Liver (tissue), 9 donors: ENCODE data around the gene NEAT1. TPM values are rescaled to one million over a fixed set of nuclear protein-coding genes. Genes with fewer than 3 reads are reported as not detected.

Experiments
- DNase-seq: peaks from one replicate; pipeline ENCODE4 v3.0.0-alpha.2; 2017; ENCODE audit warnings: low spot score
- H3K27ac ChIP-seq, 2 donors: one replicate each; pipeline ENCODE4 v1.7.0; 2013; ENCODE audit warnings: inconsistent platforms in 2 of 2, low read length in 2 of 2, control low read depth in 1 of 2, low read depth in 1 of 2, mild to moderate bottlenecking in 1 of 2
- H3K27me3 ChIP-seq, 4 donors: one replicate each; pipeline versions ENCODE4 v1.6.1 to v1.7.0; 2013; ENCODE audit warnings: low read length in 3 of 4, inconsistent platforms in 1 of 4, mild to moderate bottlenecking in 1 of 4, moderate library complexity in 1 of 4; ENCODE audit not compliant: control insufficient read depth in 4 of 4, insufficient read depth in 4 of 4
- H3K36me3 ChIP-seq, 4 donors: one replicate each; pipeline versions ENCODE4 v1.6.1 to v1.7.0; 2013; ENCODE audit warnings: low read length in 3 of 4, mild to moderate bottlenecking in 3 of 4, low read depth in 1 of 4, moderate library complexity in 1 of 4; ENCODE audit not compliant: control insufficient read depth in 4 of 4, insufficient read depth in 3 of 4
- H3K4me1 ChIP-seq, 4 donors: one replicate each; pipeline versions ENCODE4 v1.6.1 to v1.7.0; 2013; ENCODE audit warnings: low read length in 3 of 4, mild to moderate bottlenecking in 3 of 4, moderate library complexity in 1 of 4; ENCODE audit not compliant: control insufficient read depth in 4 of 4, insufficient read depth in 4 of 4
- H3K4me3 ChIP-seq, 3 donors: one replicate each; pipeline versions ENCODE4 v1.6.1 to v1.7.0; 2013; ENCODE audit warnings: low read length in 3 of 3, control low read depth in 1 of 3, low read depth in 1 of 3, mild to moderate bottlenecking in 1 of 3
- H3K9ac ChIP-seq, 2 donors: one replicate each; pipeline ENCODE4 v1.7.0; 2013; ENCODE audit warnings: low read length in 2 of 2, mild to moderate bottlenecking in 2 of 2, moderate library complexity in 2 of 2, control low read depth in 1 of 2, low read depth in 1 of 2
- H3K9me3 ChIP-seq, 4 donors: one replicate each; pipeline versions ENCODE4 v1.6.1 to v1.7.0; 2013; ENCODE audit warnings: low read length in 3 of 4; ENCODE audit not compliant: control insufficient read depth in 4 of 4
- EGR1 ChIP-seq, 2 donors: IDR thresholded peaks; 2 replicates each; pipeline ENCODE4 v1.6.1; 2016 to 2018; ENCODE audit warnings: antibody characterized with exemption in 2 of 2, low read depth in 2 of 2
- FOXA1 ChIP-seq: IDR thresholded peaks from 2 replicates; pipeline ENCODE4 v1.6.1; 2016; ENCODE audit warnings: antibody characterized with exemption
- FOXA2 ChIP-seq: IDR thresholded peaks from 2 replicates; pipeline ENCODE4 v1.6.1; 2016; ENCODE audit warnings: antibody characterized with exemption
- GABPA ChIP-seq, 2 donors: IDR thresholded peaks in 1 of 2; conservative IDR thresholded peaks in 1 of 2; 2 replicates each; pipeline ENCODE4 v1.6.1; 2016; ENCODE audit warnings: antibody characterized with exemption in 2 of 2, mild to moderate bottlenecking in 1 of 2, moderate library complexity in 1 of 2
- HNF4A ChIP-seq, 2 donors: conservative IDR thresholded peaks; 2 replicates each; pipeline ENCODE4 v1.6.1; 2016; ENCODE audit warnings: antibody characterized with exemption in 2 of 2, mild to moderate bottlenecking in 2 of 2
- HNF4G ChIP-seq: IDR thresholded peaks from 2 replicates; pipeline ENCODE4 v1.6.1; 2016; ENCODE audit warnings: antibody characterized with exemption
- MAX ChIP-seq: IDR thresholded peaks from 2 replicates; pipeline ENCODE4 v1.6.1; 2016; ENCODE audit warnings: antibody characterized with exemption
- NR2F2 ChIP-seq: IDR thresholded peaks from 2 replicates; pipeline ENCODE4 v1.6.1; 2016; ENCODE audit warnings: antibody characterized with exemption
- RAD21 ChIP-seq, 2 donors: IDR thresholded peaks; 2 replicates each; pipeline ENCODE4 v1.6.1; 2016; ENCODE audit warnings: antibody characterized with exemption in 2 of 2, mild to moderate bottlenecking in 2 of 2
- REST ChIP-seq: IDR thresholded peaks from 2 replicates; pipeline ENCODE4 v1.6.1; 2016; ENCODE audit warnings: antibody characterized with exemption, mild to moderate bottlenecking
- RXRA ChIP-seq, 2 donors: IDR thresholded peaks; 2 replicates each; pipeline ENCODE4 v1.6.1; 2017 to 2018; ENCODE audit warnings: antibody characterized with exemption in 2 of 2, mild to moderate bottlenecking in 1 of 2
- SP1 ChIP-seq: IDR thresholded peaks from 2 replicates; pipeline ENCODE4 v1.6.1; 2018; ENCODE audit warnings: antibody characterized with exemption, mild to moderate bottlenecking
- TAF1 ChIP-seq: conservative IDR thresholded peaks from 2 replicates; pipeline ENCODE4 v1.6.1; 2016; ENCODE audit warnings: antibody characterized with exemption, mild to moderate bottlenecking
- YY1 ChIP-seq: IDR thresholded peaks from 2 replicates; pipeline ENCODE4 v1.6.1; 2016; ENCODE audit warnings: antibody characterized with exemption, mild to moderate bottlenecking
- WGBS: extraction: QIAGEN DNeasy Blood & Tissue Kit; methylation state at CpG from one replicate; pipeline ENCODE4 v1.1.7; 2013; 5-methylcytosine and 5-hydroxymethylcytosine counted together
- polyA plus RNA-seq, 2 donors: library from polyadenylated mRNA; stranded (reverse) in 1 of 2; unstranded in 1 of 2; fragments of 200-250 nt in 1 of 2; fragments of >200 nt in 1 of 2; fragmentation: Nextera tagmentation in 1 of 2; extraction: Ambion mirVana in 1 of 2; gene quantifications; one replicate each; pipeline versions ENCODE4 v1.2.1 to v1.2.3, GENCODE V29; 2013 to 2015
- total RNA-seq, 2 donors: library from RNA; depleted of rRNA; stranded (reverse); fragments of >200 nt; gene quantifications; one replicate each; pipeline ENCODE4 v1.2.3, GENCODE V29; 2014
- TF ChIP-seq, protein P1 (sequence below): IDR thresholded peaks from 2 replicates; pipeline ENCODE4 v1.6.1; 2016; ENCODE audit warnings: antibody characterized with exemption
- TF ChIP-seq, protein P2 (sequence below): IDR thresholded peaks from 2 replicates; pipeline ENCODE4 v1.6.1; 2016; ENCODE audit warnings: antibody characterized with exemption
- donor health status: healthy.
- donor health status: healthy.
- donor health status: healthy.
- donor health status: healthy.
- donor health status: healthy.

NEAT1 gene
- total and polyA plus RNA-seq, 4 donors: 29.6 to 1,968 (median 80.8) TPM

- H3K9ac ChIP-seq: no peak overlapping the region
- TF ChIP-seq RXRA (IDR thresholded peaks at IDR 0.05): no peak
- TF ChIP-seq MAX: no peak
- no peak for TF ChIP-seq FOXA1
- TF ChIP-seq EGR1 (IDR thresholded peaks at IDR 0.05; ENCODE audit: low read depth in 2 of 2): no peak
- TF ChIP-seq YY1: no peak
- no peak for TF ChIP-seq REST
- TF ChIP-seq HNF4A (conservative IDR thresholded peaks at IDR 0.05): no peak
- TF ChIP-seq FOXA2: no peak
- TF ChIP-seq, protein P1, sequence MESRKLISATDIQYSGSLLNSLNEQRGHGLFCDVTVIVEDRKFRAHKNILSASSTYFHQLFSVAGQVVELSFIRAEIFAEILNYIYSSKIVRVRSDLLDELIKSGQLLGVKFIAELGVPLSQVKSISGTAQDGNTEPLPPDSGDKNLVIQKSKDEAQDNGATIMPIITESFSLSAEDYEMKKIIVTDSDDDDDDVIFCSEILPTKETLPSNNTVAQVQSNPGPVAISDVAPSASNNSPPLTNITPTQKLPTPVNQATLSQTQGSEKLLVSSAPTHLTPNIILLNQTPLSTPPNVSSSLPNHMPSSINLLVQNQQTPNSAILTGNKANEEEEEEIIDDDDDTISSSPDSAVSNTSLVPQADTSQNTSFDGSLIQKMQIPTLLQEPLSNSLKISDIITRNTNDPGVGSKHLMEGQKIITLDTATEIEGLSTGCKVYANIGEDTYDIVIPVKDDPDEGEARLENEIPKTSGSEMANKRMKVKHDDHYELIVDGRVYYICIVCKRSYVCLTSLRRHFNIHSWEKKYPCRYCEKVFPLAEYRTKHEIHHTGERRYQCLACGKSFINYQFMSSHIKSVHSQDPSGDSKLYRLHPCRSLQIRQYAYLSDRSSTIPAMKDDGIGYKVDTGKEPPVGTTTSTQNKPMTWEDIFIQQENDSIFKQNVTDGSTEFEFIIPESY: no peak
- no peak for TF ChIP-seq SP1
- TF ChIP-seq, protein P2, sequence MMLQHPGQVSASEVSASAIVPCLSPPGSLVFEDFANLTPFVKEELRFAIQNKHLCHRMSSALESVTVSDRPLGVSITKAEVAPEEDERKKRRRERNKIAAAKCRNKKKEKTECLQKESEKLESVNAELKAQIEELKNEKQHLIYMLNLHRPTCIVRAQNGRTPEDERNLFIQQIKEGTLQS: no peak
- TF ChIP-seq NR2F2: no peak
- no peak for TF ChIP-seq GABPA (IDR thresholded peaks at IDR 0.05 in 1 of 2, conservative IDR thresholded peaks at IDR 0.05 in 1 of 2)
- H3K4me3 ChIP-seq: no peak overlapping the region
- H3K27me3 ChIP-seq: no peaks in the 10 kb centered on the region
- peaks cover 0 to 10% (median 4%) of the 10 kb centered on the region in 4 donors for H3K36me3 ChIP-seq
- H3K4me1 ChIP-seq: peaks cover 11 to 35% (median 20%) of the 10 kb centered on the region in 4 donors
- DNase-seq: no peak
- H3K27ac ChIP-seq: no peak overlapping the region
- no peaks in the 10 kb centered on the region for H3K9me3 ChIP-seq
- WGBS: 88% methylated on average over 11 of the region's 11 CpGs
Observed at GRCh38 chr11:65414776-65415498, 7.7 kb upstream of the NEAT1 start.

DNA sequence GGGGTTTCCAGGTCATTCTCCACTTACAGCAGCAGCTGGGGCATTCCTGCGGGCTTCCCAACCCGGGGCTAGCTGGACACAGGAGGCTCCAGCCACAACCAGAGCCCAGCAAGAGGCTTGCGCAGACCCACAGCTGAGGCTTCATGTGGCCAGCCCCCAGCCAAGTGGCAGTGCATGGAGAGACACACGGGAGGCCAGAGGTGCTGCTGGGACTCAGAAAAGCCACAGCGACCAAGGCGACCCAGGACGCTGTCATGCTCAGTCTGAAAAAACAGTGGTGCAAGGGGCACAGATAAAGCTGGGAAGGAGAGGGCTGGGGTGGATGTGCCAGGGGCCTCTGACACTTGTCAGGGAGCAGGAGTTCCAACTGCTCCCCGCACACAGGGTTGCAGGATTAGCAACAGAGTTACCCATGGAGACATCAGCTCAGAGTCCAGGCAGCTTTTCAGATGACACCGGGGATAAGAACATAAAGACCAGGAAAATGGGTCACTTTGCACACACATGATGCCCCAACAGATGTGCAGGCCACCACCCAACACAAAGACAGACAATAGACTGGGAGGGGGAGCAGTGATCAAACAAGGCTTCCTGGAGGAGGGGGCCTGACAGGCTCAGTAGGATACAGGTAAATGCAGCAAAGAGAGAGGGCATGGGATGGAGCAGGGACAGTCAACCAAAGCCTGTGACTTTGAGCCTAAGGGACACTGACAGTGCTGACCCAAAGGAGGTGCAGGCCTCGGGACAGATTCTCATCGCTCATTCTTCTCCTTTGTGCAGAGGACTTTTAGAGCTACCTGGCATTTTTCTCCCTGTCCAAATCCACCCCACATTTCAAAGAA lies 6.9 kb upstream of the NEAT1 start:
- H3K4me1 ChIP-seq: peaks cover 11 to 35% (median 23%) of the 10 kb centered on the region in 4 donors
- H3K36me3 ChIP-seq: peaks cover 0 to 10% (median 4%) of the 10 kb centered on the region in 4 donors
- no peaks in the 10 kb centered on the region for H3K27me3 ChIP-seq
- peak overlapping the region; percentile 3 to 69 for H3K9ac ChIP-seq
- H3K27ac ChIP-seq: peak overlapping the region in 1 of 2 donors; percentile 100
- no peaks in the 10 kb centered on the region for H3K9me3 ChIP-seq
- 64% methylated on average over 11 of the region's 11 CpGs for WGBS
- H3K4me3 ChIP-seq: peak overlapping the region in 1 of 3 donors; percentile 12
- no peak for DNase-seq
- no peak for TF ChIP-seq MAX
- TF ChIP-seq HNF4A (conservative IDR thresholded peaks at IDR 0.05): no peak
- TF ChIP-seq SP1: no peak
- TF ChIP-seq, protein P1: no peak
- no peak for TF ChIP-seq YY1
- no peak for TF ChIP-seq TAF1
- TF ChIP-seq EGR1 (IDR thresholded peaks at IDR 0.05; ENCODE audit: low read depth in 2 of 2): no peak
- TF ChIP-seq RAD21 (IDR thresholded peaks at IDR 0.05): no peak
- TF ChIP-seq, protein P2: no peak
- no peak for TF ChIP-seq HNF4G
- no peak for TF ChIP-seq RXRA (IDR thresholded peaks at IDR 0.05)
- no peak for TF ChIP-seq REST
